Activated CD4-positive, alpha-beta T cell treated with anti-CD3 and anti-CD28 coated beads, Interleukin-2, amount 10 ng/mL, durations not matched to agents 24 days and 14 days (primary cell): Measurements from ENCODE around the gene NUBPL. TPM values are rescaled to one million over a fixed set of nuclear protein-coding genes. Genes with fewer than 3 reads are reported as not detected.

Experiments
- DNase-seq: peaks from one replicate; pipeline ENCODE4 v3.0.0; 2022
- H3K27ac Mint-ChIP-seq: one replicate; pipeline ENCODE4 v1.8.0; 2022; ENCODE audit warnings: mild to moderate bottlenecking, mixed read lengths
- H3K27me3 Mint-ChIP-seq: one replicate; pipeline ENCODE4 v1.8.0; 2022; ENCODE audit warnings: mixed read lengths
- H3K36me3 Mint-ChIP-seq: one replicate; pipeline ENCODE4 v1.8.0; 2022; ENCODE audit warnings: low read depth, mild to moderate bottlenecking, mixed read lengths
- H3K4me1 Mint-ChIP-seq: one replicate; pipeline ENCODE4 v1.8.0; 2021; ENCODE audit warnings: mixed read lengths
- H3K4me3 Mint-ChIP-seq: one replicate; pipeline ENCODE4 v1.8.0; 2022; ENCODE audit warnings: mild to moderate bottlenecking, moderate library complexity, mixed read lengths
- H3K9me3 Mint-ChIP-seq: one replicate; pipeline ENCODE4 v1.8.0; 2021; ENCODE audit warnings: mixed read lengths
- intact Hi-C: fragments of 100-400 bp; cut with micrococcal nuclease; formaldehyde crosslinking; loops from one replicate; pipeline ENCODE4 v1.15.1; 2023
- total RNA-seq: library from RNA; stranded (reverse); gene quantifications from 2 replicates; pipeline ENCODE4 v1.2.3, GENCODE V29; 2022

The NUBPL gene
- total RNA-seq, 1 donor from 2014 or later = 12.3 TPM

DNA sequence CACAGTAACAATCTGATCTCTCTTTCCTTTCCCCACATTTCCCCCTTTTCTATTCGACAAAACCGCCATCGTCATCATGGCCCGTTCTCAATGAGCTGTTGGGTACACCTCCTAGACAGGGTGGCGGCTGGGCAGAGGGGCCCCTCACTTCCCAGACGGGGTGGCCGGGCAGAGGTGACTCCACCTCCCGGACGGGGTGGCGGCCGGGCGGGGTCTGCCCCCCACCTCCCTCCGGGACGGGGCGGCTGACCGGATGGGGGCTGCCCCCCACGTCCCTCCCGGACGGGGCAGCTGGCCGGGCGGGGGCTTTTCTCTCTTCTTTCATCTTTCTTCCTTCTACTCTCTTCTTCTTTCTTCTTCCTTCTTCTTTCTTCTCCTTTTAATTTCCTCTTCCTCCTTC is 1.3 kb upstream of the NUBPL start:
- no peaks in the 10 kb centered on the region for H3K9me3 Mint-ChIP-seq
- H3K36me3 Mint-ChIP-seq = peaks cover 2% of the 10 kb centered on the region
- H3K27ac Mint-ChIP-seq = no peak overlapping the region
- DNase-seq = no peak
- H3K4me3 Mint-ChIP-seq = no peak overlapping the region
- H3K4me1 Mint-ChIP-seq = peaks cover 16% of the 10 kb centered on the region
- peaks cover 17% of the 10 kb centered on the region for H3K27me3 Mint-ChIP-seq
- intact Hi-C loops = loop anchor here (1.0 to 10.0 kb wide), 7 partner anchors 103 to 939 kb away; partner anchors contain the start of genes AP4S1, ARHGAP5, DTD2 and HECTD1

DNA sequence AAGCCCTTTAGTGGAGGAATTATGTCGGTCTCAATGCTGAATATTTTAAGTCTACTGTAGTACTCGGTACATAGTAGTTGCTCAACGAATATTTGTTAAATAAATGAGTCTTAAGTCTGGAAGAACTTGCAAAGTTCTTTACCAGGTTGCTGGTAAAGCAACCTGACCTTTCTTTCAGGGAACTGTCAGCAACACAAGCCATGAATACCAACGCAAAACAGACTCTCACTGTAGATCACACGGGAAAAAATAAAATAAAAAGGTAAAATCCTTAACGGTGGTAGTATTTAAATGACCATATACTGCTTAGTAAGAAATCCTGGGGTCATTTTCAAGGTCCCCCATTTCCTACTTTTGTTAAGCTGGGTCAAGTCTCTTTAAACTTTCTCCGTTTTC is 447 bp upstream of the NUBPL start:
- no peak for DNase-seq
- H3K36me3 Mint-ChIP-seq = peaks cover 2% of the 10 kb centered on the region
- peaks cover 16% of the 10 kb centered on the region for H3K4me1 Mint-ChIP-seq
- H3K27ac Mint-ChIP-seq = peak overlapping the region; percentile 97
- peaks cover 15% of the 10 kb centered on the region for H3K27me3 Mint-ChIP-seq
- H3K9me3 Mint-ChIP-seq = no peaks in the 10 kb centered on the region
- peak overlapping the region; percentile 95 for H3K4me3 Mint-ChIP-seq
- intact Hi-C loops = loop anchor here (1.0 to 10.0 kb wide), 7 partner anchors 103 to 940 kb away; partner anchors contain the start of genes AP4S1, ARHGAP5, DTD2 and HECTD1

DNA sequence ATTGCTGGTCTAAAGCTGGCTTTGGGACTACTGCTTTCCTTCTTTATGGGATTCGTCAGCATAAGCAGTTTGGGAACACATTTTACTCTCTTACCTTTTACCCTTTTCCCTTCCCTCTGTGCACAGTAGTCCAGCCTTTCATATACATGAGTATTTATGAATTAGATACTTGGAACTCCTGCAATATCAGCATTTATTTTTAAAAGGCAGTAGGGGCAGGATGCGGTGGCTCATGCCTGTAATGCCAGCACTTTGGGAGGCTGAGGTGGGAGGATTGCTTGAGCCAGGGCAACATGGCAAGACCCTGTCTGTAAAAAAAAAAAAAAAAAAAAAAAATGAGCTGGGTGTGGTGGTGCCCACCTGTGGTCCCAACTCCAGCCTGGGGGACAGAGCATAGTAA is 3.0 kb downstream of the NUBPL start:
- Mint-ChIP-seq H3K27me3 (peaks cover under 1% of the 10 kb centered on the region), H3K36me3 (peaks cover 2% of the 10 kb centered on the region), H3K4me1 (peaks cover 22% of the 10 kb centered on the region), H3K9me3 (no peaks in the 10 kb centered on the region), H3K4me3 (no peak overlapping the region), H3K27ac (no peak overlapping the region)
- no peak for DNase-seq
- intact Hi-C loops = loop anchor here (5.0 to 10.0 kb wide), 5 partner anchors 357 to 638 kb away; partner anchors contain the start of genes AP4S1, ARHGAP5, HECTD1 and RNU6-7

DNA sequence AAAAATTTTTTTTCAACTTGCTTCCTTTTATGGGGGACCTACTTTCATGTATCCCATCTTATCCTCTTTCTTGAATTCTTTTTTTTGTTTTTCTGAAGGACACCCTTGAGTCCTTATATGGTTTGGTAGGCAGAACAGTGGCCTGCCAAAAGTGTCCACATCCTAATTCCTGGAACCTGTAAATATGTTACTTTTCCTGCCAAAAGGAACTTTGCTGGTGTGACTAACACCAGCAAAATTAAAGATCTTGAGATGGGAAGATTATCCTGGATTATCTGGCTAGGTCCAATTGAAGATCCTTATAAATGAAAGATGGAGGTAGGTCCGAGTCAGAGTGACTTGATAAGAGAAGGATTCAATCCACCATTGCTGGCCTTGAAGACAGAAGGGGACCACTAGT is 5.3 kb downstream of the NUBPL start:
- no peak for DNase-seq
- no peaks in the 10 kb centered on the region for H3K9me3 Mint-ChIP-seq
- H3K27me3 Mint-ChIP-seq = no peaks in the 10 kb centered on the region
- no peak overlapping the region for H3K4me3 Mint-ChIP-seq
- H3K4me1 Mint-ChIP-seq = peaks cover 14% of the 10 kb centered on the region
- H3K27ac Mint-ChIP-seq = no peak overlapping the region
- H3K36me3 Mint-ChIP-seq = no peaks in the 10 kb centered on the region
- intact Hi-C loops = loop anchor here (10.0 kb wide), 1 partner anchor 378 kb away; no protein-coding TSS in a partner anchor

DNA sequence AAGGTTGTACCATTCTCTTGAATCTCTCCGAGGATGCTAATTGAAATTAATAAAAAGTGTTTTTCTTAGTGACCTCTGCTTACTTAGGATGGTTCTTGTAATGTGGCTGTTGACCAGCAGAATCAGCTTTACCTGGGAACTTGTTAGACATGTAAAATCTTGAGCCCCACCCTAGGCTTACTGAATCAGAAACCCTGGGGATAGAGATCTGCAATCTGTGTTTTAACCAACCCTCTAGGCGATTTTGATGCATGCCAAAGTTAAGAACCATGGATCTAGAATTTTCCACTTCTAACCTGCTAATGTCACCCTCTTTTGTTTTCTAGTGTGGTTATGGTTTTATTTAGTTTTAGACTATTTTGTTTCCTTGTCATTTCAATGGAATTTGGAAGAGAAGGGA is 6.5 kb downstream of the NUBPL start:
- intact Hi-C loops = loop anchor here (10.0 kb wide), 1 partner anchor 377 kb away; no protein-coding TSS in a partner anchor

DNA sequence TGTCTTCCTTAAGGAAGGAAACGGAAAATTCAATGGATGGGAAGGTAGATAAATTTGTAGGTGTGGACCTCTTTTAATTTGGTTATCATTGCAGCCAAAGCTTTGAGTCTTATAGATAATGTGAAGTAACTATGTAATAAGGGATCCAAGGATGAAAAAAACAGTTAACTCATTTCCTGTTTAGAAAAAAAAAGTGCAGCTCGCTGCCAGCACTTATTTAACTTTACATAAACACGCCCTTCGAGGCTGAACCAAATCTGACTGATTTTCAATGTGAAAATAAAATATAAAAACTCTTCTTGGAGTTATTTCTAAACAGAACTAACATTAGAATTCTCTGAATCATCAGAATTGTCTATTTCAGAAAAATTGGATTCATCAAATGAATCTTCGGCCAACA is 7.0 kb downstream of the NUBPL start:
- no peak overlapping the region for H3K27ac Mint-ChIP-seq
- H3K4me3 Mint-ChIP-seq = no peak overlapping the region
- H3K4me1 Mint-ChIP-seq = peaks cover 8% of the 10 kb centered on the region
- no peaks in the 10 kb centered on the region for H3K9me3 Mint-ChIP-seq
- H3K27me3 Mint-ChIP-seq = no peaks in the 10 kb centered on the region
- no peaks in the 10 kb centered on the region for H3K36me3 Mint-ChIP-seq
- peak; percentile 29 for DNase-seq
- intact Hi-C loops = loop anchor here (10.0 kb wide), 1 partner anchor 377 kb away; no protein-coding TSS in a partner anchor

More for the DNA sequence above, 6.5 kb downstream of the NUBPL start:
- Mint-ChIP-seq H3K27ac (no peak overlapping the region), H3K4me3 (no peak overlapping the region), H3K36me3 (no peaks in the 10 kb centered on the region), H3K27me3 (no peaks in the 10 kb centered on the region), H3K4me1 (peaks cover 11% of the 10 kb centered on the region), H3K9me3 (no peaks in the 10 kb centered on the region)
- DNase-seq = peak; percentile 27

DNA sequence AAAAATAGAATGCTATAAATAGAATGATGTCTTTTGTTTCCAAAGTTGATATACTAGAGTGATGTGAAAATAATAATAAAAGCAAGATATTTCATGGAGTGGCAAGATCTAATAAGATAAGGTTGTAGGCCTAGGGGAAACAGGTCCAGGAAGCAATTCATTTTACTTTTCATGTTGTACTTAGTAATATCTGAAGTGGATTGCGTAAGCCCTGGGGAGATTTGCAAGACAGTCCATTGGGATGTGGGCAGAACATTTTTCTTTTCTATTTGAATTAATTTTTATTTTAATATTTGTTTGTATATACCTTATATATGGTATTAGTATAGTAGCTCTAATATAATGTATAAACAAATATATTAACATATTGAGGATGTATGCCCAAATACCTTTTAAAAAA is 7.5 kb downstream of the NUBPL start:
- no peaks in the 10 kb centered on the region for H3K36me3 Mint-ChIP-seq
- intact Hi-C loops = loop anchor here (10.0 kb wide), 1 partner anchor 376 kb away; no protein-coding TSS in a partner anchor
- H3K27me3 Mint-ChIP-seq = no peaks in the 10 kb centered on the region
- H3K9me3 Mint-ChIP-seq = no peaks in the 10 kb centered on the region
- H3K4me1 Mint-ChIP-seq = peaks cover 7% of the 10 kb centered on the region
- peak; percentile 36 for DNase-seq
- H3K4me3 Mint-ChIP-seq = no peak overlapping the region
- H3K27ac Mint-ChIP-seq = no peak overlapping the region

DNA sequence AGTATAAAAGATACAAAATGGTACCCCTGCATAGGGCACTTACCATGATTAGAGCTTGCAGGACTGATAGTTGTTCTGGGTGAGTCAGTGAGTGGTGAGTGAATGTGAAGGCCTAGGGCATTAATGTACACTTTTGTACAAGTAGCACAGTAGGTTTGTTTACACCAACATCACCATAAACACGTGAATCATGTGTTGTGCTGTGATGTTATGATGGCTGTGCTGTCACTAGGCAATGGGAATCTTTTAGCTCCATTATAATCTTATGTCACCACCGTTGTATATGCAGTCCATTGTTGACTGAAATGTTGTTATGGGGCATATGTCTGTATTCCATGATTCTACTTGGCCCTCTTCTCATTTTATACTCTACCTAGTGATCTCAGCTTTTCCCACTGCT is 11.8 kb downstream of the NUBPL start:
- peaks cover 9% of the 10 kb centered on the region for H3K36me3 Mint-ChIP-seq
- intact Hi-C loops = no loop called here
- H3K4me1 Mint-ChIP-seq = peaks cover 5% of the 10 kb centered on the region
- H3K4me3 Mint-ChIP-seq = no peak overlapping the region
- H3K9me3 Mint-ChIP-seq = no peaks in the 10 kb centered on the region
- no peak overlapping the region for H3K27ac Mint-ChIP-seq
- no peak for DNase-seq
- H3K27me3 Mint-ChIP-seq = no peaks in the 10 kb centered on the region

DNA sequence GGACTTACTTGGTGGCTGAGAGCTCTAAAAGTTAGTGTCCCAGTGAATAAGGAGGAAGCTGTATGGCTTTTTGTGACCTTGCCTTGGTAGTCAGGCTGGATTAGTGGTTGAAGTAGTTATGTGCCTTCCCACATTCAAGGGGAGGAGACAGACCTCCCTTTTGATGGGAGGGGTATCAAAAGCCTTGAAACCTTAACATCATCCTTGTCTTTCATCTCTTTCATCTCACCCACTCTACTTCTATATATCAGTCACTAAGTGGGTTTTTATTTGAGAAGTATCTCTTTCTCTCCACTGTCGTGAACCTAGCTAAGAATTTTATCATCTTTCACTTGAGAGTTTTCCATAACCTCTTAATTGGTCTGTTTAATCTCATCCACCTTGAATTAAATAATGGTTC is 15.7 kb downstream of the NUBPL start:
- no peak for DNase-seq
- H3K27ac Mint-ChIP-seq = no peak overlapping the region
- intact Hi-C loops = no loop called here
- H3K27me3 Mint-ChIP-seq = no peaks in the 10 kb centered on the region
- H3K4me1 Mint-ChIP-seq = peaks cover 3% of the 10 kb centered on the region
- H3K36me3 Mint-ChIP-seq = peaks cover 9% of the 10 kb centered on the region
- no peak overlapping the region for H3K4me3 Mint-ChIP-seq
- no peaks in the 10 kb centered on the region for H3K9me3 Mint-ChIP-seq

DNA sequence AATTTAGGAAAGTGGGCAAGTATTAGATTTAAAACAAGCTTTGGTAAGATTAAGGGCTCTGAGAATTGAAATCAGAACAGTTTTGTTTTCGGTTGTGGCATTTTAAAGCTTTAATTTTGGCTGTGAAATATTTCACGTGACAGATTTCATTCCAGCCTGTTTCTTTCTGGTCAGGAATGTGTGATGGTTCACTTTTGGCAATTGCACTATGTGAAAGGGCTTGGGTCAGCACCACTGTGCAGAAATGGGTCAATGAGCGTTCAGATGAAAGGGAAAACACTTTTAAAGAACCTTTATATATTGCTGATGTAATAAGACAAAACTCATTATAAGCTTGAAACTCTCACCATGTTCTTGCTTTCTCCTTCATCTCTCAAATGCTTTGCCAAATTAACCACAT is 17.1 kb downstream of the NUBPL start:
- intact Hi-C loops = no loop called here
- Mint-ChIP-seq H3K36me3 (peaks cover 9% of the 10 kb centered on the region), H3K9me3 (no peaks in the 10 kb centered on the region), H3K4me3 (no peak overlapping the region), H3K27ac (no peak overlapping the region), H3K4me1 (peaks cover 3% of the 10 kb centered on the region), H3K27me3 (no peaks in the 10 kb centered on the region)
- no peak for DNase-seq

DNA sequence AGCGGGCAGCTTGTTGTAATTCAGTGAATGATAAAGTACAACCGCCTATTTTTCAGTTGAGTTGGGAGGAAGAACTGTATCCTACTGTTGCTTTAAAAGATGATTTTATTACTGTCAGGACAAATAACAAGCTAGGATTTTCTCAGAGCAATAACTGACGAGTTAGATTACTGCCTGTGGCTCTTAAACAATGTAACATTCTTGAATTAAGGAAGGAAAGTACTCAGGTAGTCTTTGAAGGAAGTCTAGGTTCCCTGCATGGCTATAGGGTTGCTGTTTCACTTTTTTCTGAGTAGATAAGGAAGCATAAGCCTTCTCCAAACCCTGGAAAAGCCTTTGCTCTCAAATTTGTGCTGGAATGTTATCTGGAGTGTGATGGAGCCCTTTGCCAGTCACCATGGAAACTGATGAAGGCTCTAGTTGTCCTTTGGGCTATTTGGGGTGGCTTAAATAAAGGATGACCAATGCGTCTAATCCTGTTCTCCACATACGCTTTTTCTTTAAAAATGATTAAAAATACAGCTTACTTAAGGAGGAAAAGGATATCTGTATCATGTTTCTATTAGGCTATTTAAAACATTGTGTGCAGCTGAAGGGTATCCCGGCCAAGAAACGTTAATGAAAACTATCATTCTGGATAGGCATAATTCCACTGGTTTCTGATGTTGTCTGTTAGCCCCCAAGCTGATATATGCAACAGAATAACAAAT is 17.7 kb downstream of the NUBPL start:
- H3K9me3 Mint-ChIP-seq = no peaks in the 10 kb centered on the region
- peaks cover 3% of the 10 kb centered on the region for H3K4me1 Mint-ChIP-seq
- H3K4me3 Mint-ChIP-seq = no peak overlapping the region
- DNase-seq = no peak
- intact Hi-C loops = no loop called here
- H3K27me3 Mint-ChIP-seq = no peaks in the 10 kb centered on the region
- H3K27ac Mint-ChIP-seq = no peak overlapping the region
- peaks cover 10% of the 10 kb centered on the region for H3K36me3 Mint-ChIP-seq

DNA sequence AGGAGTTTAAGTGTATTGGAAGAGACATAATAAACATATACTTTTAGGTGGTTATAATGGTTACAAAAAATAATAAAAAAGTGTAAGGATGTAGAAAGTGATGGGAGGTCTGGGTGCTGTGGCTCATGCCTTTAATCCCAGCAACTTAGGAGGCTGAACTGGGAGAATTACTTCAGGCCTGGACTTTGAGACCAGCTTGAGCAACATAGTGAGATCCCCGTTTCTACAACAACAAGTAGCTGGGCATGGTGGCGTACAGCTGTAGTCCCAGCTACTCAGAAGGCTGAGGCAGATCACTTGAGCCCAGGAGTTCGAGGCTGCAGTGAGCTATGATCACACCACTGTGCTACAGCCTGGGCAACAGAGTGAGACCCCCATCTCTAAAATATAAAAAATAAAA is 19.0 kb downstream of the NUBPL start:
- Mint-ChIP-seq H3K4me1 (peaks cover 3% of the 10 kb centered on the region), H3K27me3 (no peaks in the 10 kb centered on the region), H3K9me3 (no peaks in the 10 kb centered on the region), H3K27ac (no peak overlapping the region), H3K4me3 (no peak overlapping the region), H3K36me3 (peaks cover 10% of the 10 kb centered on the region)
- no peak for DNase-seq
- intact Hi-C loops = no loop called here

DNA sequence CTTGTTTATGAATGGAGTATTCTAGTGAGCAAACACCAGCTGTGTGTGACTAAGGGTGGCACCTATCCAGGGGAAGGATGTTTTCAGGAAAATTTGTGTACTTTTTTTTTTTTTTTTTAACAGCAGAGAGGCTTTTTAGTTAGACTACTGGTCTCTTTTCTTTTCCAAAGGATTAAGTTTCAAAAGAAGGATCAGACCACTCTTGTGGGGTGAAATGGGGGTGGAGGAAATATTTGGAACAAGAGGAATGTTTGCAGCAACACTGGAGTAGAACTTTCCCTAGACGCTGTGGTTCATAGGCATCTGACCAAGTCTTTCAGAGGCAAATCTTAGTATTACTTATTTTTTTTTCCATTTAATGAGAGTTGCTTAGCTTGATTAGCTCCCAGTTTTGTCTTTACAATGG is 21.1 kb downstream of the NUBPL start:
- no peaks in the 10 kb centered on the region for H3K9me3 Mint-ChIP-seq
- H3K36me3 Mint-ChIP-seq = peaks cover 5% of the 10 kb centered on the region
- DNase-seq = no peak
- H3K27me3 Mint-ChIP-seq = no peaks in the 10 kb centered on the region
- intact Hi-C loops = no loop called here
- no peak overlapping the region for H3K4me3 Mint-ChIP-seq
- H3K27ac Mint-ChIP-seq = no peak overlapping the region
- peaks cover 5% of the 10 kb centered on the region for H3K4me1 Mint-ChIP-seq

DNA sequence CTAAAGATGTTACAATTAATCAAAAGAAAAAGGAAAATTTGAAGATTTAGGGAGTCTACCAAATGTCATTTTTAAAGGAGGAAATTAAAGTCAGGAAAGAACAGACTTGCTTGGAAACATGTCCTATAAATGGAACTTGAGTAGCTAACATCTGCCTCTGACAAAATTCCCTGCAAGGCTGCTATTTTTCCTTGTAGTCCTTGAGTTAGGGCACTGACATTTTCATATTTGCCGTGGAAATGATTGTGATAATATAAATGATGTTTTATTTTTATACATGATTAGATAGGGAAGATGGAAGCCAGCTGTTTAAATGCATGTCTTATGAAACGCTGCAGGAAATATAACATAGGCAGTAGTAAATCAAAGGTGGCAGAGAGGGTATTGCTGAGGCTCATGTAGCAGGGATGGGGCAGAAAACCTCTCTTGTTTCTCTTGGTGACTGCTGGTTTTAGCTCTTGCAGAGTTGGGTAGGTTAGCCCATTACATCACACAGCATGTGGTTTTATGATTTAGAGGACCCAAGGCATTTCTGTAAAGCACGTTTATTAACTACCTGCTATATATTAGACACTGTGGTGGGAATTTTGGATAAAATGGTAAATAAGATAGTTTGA is 21.7 kb downstream of the NUBPL start:
- peaks cover 2% of the 10 kb centered on the region for H3K4me1 Mint-ChIP-seq
- peaks cover 2% of the 10 kb centered on the region for H3K36me3 Mint-ChIP-seq
- no peaks in the 10 kb centered on the region for H3K9me3 Mint-ChIP-seq
- H3K27me3 Mint-ChIP-seq = no peaks in the 10 kb centered on the region
- intact Hi-C loops = no loop called here
- H3K4me3 Mint-ChIP-seq = no peak overlapping the region
- no peak overlapping the region for H3K27ac Mint-ChIP-seq
- no peak for DNase-seq
